GM12892 (cell line): ENCODE measurements around the gene MYO18B.

Experiments
- POLR2A ChIP-seq: IDR thresholded peaks from 2 replicates; pipeline ENCODE4 v1.6.1; 2011; ENCODE audit warnings: low read depth, low read length, control low read depth
- POLR2AphosphoS5 ChIP-seq: IDR thresholded peaks from 2 replicates; pipeline ENCODE4 v1.6.1; 2011; ENCODE audit warnings: low read depth, low read length, control low read depth
- TAF1 ChIP-seq: IDR thresholded peaks from 2 replicates; pipeline ENCODE4 v1.6.1; 2011; ENCODE audit warnings: low read depth, mild to moderate bottlenecking, control low read depth, low read length, borderline replicate concordance

DNA sequence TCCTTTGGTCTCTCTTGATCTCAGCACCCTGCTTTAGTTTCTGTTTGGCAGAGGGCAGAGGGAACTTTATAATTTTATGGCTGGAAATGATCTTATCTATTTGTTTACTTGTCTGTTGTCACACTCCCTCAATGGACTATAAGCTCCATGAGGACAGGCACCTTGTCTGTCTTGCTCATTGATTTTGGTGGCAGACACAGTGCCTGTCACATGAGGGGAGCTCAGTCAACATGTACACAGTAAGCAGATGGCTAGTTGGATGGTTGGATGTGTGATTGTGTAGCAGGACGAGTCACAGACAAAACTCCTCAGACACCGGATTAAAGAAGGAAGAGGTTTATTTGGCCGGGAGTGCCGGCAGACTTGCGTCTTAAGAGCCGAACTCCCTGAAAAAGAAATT is 80.4 kb downstream of the MYO18B start:
- TF ChIP-seq POLR2A (no peak), POLR2AphosphoS5 (no peak), TAF1 (no peak)
